Kidney capillary endothelial cell (primary cell): ENCODE results near the gene TYW1B.
"Not testable (repeated sequence)": the region's sequence is repeated elsewhere in the genome, so short reads cannot be mapped to it uniquely, and the experiment has no call there.

Experiments
- DNase-seq: peaks from one replicate; pipeline ENCODE4 v3.0.0-alpha.2; 2018; ENCODE audit warnings: low spot score

The TYW1B gene

GRCh38 chr7:72754312-72754711, 73.7 kb downstream of the TYW1B start:
- DNase-seq, result no peak

- no peak for DNase-seq
These were observed 74.2 kb downstream of the TYW1B start for GRCh38 chr7:72753781-72754180.

GRCh38 chr7:72753229-72753628, 74.8 kb downstream of the TYW1B start:
- not testable (repeated sequence) for DNase-seq

- DNase-seq, result no peak
These were observed 76.0 kb downstream of the TYW1B start for GRCh38 chr7:72751978-72752377.

- no peak for DNase-seq
These were observed 76.6 kb downstream of the TYW1B start for GRCh38 chr7:72751378-72751777.

GRCh38 chr7:72748649-72749048, 79.4 kb downstream of the TYW1B start:
- DNase-seq, result not testable (repeated sequence)

- DNase-seq, result not testable (repeated sequence)
These were observed 83.6 kb downstream of the TYW1B start for GRCh38 chr7:72744244-72744926.

GRCh38 chr7:72743801-72744200, 84.2 kb downstream of the TYW1B start:
- not testable (repeated sequence) for DNase-seq

- DNase-seq, result not testable (repeated sequence)
These were observed 88.3 kb downstream of the TYW1B start for GRCh38 chr7:72739716-72740115.

- DNase-seq, result not testable (repeated sequence)
These were observed 92.1 kb downstream of the TYW1B start for GRCh38 chr7:72735855-72736254.

- not testable (repeated sequence) for DNase-seq
These were observed 97.2 kb downstream of the TYW1B start for GRCh38 chr7:72730815-72731214.

- not testable (repeated sequence) for DNase-seq
These were observed 97.6 kb downstream of the TYW1B start for GRCh38 chr7:72730384-72730783.

GRCh38 chr7:72729130-72729529, 98.9 kb downstream of the TYW1B start:
- DNase-seq, result not testable (repeated sequence)

- DNase-seq, result not testable (repeated sequence)
These were observed 105.3 kb downstream of the TYW1B start for GRCh38 chr7:72722694-72723093.

GRCh38 chr7:72720890-72721289, 107.1 kb downstream of the TYW1B start:
- not testable (repeated sequence) for DNase-seq

GRCh38 chr7:72717252-72717774, 110.7 kb downstream of the TYW1B start:
- DNase-seq, result not testable (repeated sequence)

- not testable (repeated sequence) for DNase-seq
These were observed 116.1 kb downstream of the TYW1B start for GRCh38 chr7:72711927-72712326.

GRCh38 chr7:72710983-72711382, 117.0 kb downstream of the TYW1B start:
- DNase-seq, result no peak

GRCh38 chr7:72709909-72710308, 118.1 kb downstream of the TYW1B start:
- DNase-seq, result no peak

GRCh38 chr7:72708371-72709050, 119.5 kb downstream of the TYW1B start:
- DNase-seq, result not testable (repeated sequence)

- DNase-seq, result no peak
These were observed 121.5 kb downstream of the TYW1B start for GRCh38 chr7:72706521-72706920.

- not testable (repeated sequence) for DNase-seq
These were observed 122.3 kb downstream of the TYW1B start for GRCh38 chr7:72705693-72706092.

- DNase-seq, result no peak
These were observed 123.1 kb downstream of the TYW1B start for GRCh38 chr7:72704894-72705293.
